GM18861 (cell line): ENCODE data around the gene SGCE.

Experiments
- ATAC-seq: cut with Tn5 transposase; IDR thresholded peaks from one replicate; pipeline ENCODE4 v1.9.1; 2021; ENCODE audit not compliant: unreplicated experiment

SGCE gene

GRCh38 chr7:94630855-94631254, 25.1 kb downstream of the SGCE start:
- ATAC-seq, result no peak

- ATAC-seq, result no peak
These were observed 32.1 kb downstream of the SGCE start for GRCh38 chr7:94623820-94624219.

GRCh38 chr7:94621120-94621519, 34.8 kb downstream of the SGCE start:
- no peak for ATAC-seq

- ATAC-seq, result peak; percentile 96
These were observed 35.2 kb downstream of the SGCE start for GRCh38 chr7:94620703-94621118.

GRCh38 chr7:94618126-94618525, 37.8 kb downstream of the SGCE start:
- ATAC-seq, result no peak

- no peak for ATAC-seq
These were observed 39.1 kb downstream of the SGCE start for GRCh38 chr7:94616855-94617254.

- ATAC-seq, result no peak
These were observed 40.3 kb downstream of the SGCE start for GRCh38 chr7:94615666-94616065.

- ATAC-seq, result no peak
These were observed 43.3 kb downstream of the SGCE start for GRCh38 chr7:94612661-94613060.

GRCh38 chr7:94612253-94612652, 43.7 kb downstream of the SGCE start:
- no peak for ATAC-seq

GRCh38 chr7:94609561-94609960, 46.4 kb downstream of the SGCE start:
- no peak for ATAC-seq

- ATAC-seq, result peak; percentile 56
These were observed 50.9 kb downstream of the SGCE start for GRCh38 chr7:94605031-94605430.

- no peak for ATAC-seq
These were observed 53.8 kb downstream of the SGCE start for GRCh38 chr7:94602181-94602580.

- no peak for ATAC-seq
These were observed 55.7 kb downstream of the SGCE start for GRCh38 chr7:94600267-94600666.

GRCh38 chr7:94595717-94596116, 60.2 kb downstream of the SGCE start:
- ATAC-seq, result no peak

- no peak for ATAC-seq
These were observed 61.1 kb downstream of the SGCE start for GRCh38 chr7:94594882-94595281.

- peak; percentile 75 for ATAC-seq
These were observed 64.8 kb downstream of the SGCE start for GRCh38 chr7:94591176-94591575.

- no peak for ATAC-seq
These were observed 65.3 kb downstream of the SGCE start for GRCh38 chr7:94590526-94591162.

- ATAC-seq, result no peak
These were observed 67.9 kb downstream of the SGCE start for GRCh38 chr7:94588075-94588474.

GRCh38 chr7:94584113-94584512, 71.8 kb downstream of the SGCE start:
- ATAC-seq, result no peak

- no peak for ATAC-seq
These were observed 75.3 kb downstream of the SGCE start for GRCh38 chr7:94580601-94581000.

- ATAC-seq, result no peak
These were observed 76.5 kb downstream of the SGCE start for GRCh38 chr7:94579470-94579869.

GRCh38 chr7:94578614-94579013, 77.3 kb downstream of the SGCE start:
- no peak for ATAC-seq

GRCh38 chr7:94577357-94577756, 78.6 kb downstream of the SGCE start:
- no peak for ATAC-seq
